Parathyroid adenoma (tissue), 2 donors: Measurements from ENCODE around the gene MAPK11.

Source experiments
- H2AFZ ChIP-seq: fragments of 300-600 bp; sonication (generic); one replicate; pipeline ENCODE4 v1.7.0; 2017; ENCODE audit warnings: antibody characterized with exemption, mild to moderate bottlenecking
- H3K27ac ChIP-seq: fragments of 300-600 bp; sonication (generic); one replicate; pipeline ENCODE4 v1.7.0; 2017
- H3K27me3 ChIP-seq: fragments of 300-600 bp; sonication (generic); one replicate; pipeline ENCODE4 v1.7.0; 2017; ENCODE audit warnings: low read length; ENCODE audit not compliant: control insufficient read depth, insufficient read depth
- H3K36me3 ChIP-seq: fragments of 300-600 bp; sonication (generic); one replicate; pipeline ENCODE4 v1.7.0; 2017; ENCODE audit warnings: low read length; ENCODE audit not compliant: control insufficient read depth, insufficient read depth
- H3K4me1 ChIP-seq: fragments of 300-600 bp; sonication (generic); one replicate; pipeline ENCODE4 v1.7.0; 2017; ENCODE audit warnings: control low read depth
- H3K4me2 ChIP-seq: fragments of 300-600 bp; sonication (generic); one replicate; pipeline ENCODE4 v1.7.0; 2017; ENCODE audit warnings: low read length
- H3K4me3 ChIP-seq: fragments of 300-600 bp; sonication (generic); one replicate; pipeline ENCODE4 v1.7.0; 2017; ENCODE audit warnings: low read depth, low read length
- H3K79me2 ChIP-seq: fragments of 300-600 bp; sonication (generic); one replicate; pipeline ENCODE4 v1.7.0; 2017; ENCODE audit warnings: control low read depth
- H3K9ac ChIP-seq: fragments of 300-600 bp; sonication (generic); one replicate; pipeline ENCODE4 v1.7.0; 2017; ENCODE audit warnings: mild to moderate bottlenecking
- H3K9me3 ChIP-seq: fragments of 300-600 bp; sonication (generic); one replicate; pipeline ENCODE4 v1.7.0; 2017; ENCODE audit warnings: low read length; ENCODE audit not compliant: control insufficient read depth
- TF ChIP-seq, protein P1 (sequence below): fragments of 300-600 bp; sonication (generic); IDR thresholded peaks from one replicate; pipeline ENCODE4 v1.7.0; 2017; ENCODE audit warnings: antibody characterized with exemption, mild to moderate bottlenecking
- donor health status: primary hyperparathyroidism.

Gene MAPK11

DNA sequence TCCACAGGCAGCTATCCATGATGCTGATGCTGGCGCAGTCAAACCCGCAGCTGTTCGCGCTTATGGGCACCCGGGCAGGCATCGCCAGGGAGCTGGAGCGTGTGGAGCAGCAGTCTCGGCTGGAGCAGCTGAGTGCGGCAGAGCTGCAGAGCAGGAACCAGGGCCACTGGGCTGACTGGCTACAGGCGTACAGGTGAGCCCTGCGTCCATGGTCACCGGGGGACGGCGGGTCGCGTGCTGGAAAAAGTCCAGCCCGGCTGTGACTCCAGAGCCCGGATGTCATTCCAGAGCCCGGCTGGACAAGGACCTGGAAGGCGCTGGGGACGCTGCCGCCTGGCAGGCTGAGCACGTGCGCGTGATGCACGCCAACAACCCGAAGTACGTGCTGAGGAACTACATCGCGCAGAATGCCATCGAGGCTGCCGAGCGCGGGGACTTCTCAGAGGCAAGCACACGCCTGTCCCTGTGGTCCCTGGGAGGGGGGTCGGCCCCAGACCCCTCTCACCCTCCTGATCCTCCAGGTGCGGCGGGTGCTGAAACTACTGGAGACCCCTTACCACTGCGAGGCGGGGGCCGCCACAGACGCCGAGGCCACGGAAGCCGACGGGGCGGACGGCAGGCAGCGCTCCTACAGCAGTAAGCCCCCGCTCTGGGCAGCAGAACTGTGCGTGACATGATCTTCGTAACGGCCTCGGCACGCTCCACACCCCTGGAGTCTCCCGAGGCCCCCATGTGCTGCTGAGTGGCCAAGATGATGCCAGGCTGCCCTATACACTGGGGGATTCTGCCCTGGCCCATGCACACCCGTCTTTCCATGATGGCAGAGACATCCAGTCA lies 53.3 kb downstream of the MAPK11 start:
- no peak overlapping the region for H2AFZ ChIP-seq
- TF ChIP-seq, protein P1, sequence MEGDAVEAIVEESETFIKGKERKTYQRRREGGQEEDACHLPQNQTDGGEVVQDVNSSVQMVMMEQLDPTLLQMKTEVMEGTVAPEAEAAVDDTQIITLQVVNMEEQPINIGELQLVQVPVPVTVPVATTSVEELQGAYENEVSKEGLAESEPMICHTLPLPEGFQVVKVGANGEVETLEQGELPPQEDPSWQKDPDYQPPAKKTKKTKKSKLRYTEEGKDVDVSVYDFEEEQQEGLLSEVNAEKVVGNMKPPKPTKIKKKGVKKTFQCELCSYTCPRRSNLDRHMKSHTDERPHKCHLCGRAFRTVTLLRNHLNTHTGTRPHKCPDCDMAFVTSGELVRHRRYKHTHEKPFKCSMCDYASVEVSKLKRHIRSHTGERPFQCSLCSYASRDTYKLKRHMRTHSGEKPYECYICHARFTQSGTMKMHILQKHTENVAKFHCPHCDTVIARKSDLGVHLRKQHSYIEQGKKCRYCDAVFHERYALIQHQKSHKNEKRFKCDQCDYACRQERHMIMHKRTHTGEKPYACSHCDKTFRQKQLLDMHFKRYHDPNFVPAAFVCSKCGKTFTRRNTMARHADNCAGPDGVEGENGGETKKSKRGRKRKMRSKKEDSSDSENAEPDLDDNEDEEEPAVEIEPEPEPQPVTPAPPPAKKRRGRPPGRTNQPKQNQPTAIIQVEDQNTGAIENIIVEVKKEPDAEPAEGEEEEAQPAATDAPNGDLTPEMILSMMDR: no peak
- no peak overlapping the region for H3K4me3 ChIP-seq

DNA sequence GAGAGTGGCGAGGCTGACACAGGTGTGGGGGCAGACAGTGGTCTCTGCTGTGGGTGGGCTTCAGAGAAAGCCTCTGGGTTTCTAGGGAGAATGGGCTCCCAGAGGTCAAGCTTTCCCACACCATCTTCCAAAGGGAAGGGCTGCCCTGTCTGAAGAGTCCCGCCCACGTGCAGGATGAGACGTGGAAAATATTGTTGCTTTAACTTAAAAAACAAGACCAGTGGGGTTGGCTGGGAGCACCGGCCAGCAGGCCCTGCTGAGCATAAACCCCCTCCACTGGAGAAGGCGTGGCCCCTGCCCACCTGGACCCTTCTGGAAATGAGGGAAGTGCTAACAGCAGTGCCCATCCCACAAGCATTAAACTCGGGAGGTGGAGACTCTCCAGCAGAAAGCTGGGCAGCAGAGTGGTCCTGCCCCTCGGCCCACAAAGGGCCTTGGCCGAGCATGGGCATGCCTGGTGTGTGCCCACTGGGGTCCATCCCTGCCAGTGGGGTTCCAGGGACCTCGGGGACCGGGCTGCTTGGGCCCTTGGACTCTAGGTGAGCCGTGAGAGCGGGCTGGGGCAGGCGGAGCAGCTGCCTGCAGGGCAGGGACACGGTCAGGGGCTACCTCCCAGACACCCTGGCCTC lies 54.0 kb downstream of the MAPK11 start:
- Histone ChIP-seq H3K4me2 (no peak overlapping the region), H3K4me3 (no peak overlapping the region), H3K36me3 (no peaks in the 10 kb centered on the region), H3K27ac (no peak overlapping the region), H3K79me2 (peaks cover under 1% of the 10 kb centered on the region), H3K27me3 (no peaks in the 10 kb centered on the region), H2AFZ (no peak overlapping the region), H3K4me1 (no peaks in the 10 kb centered on the region), H3K9ac (no peak overlapping the region), H3K9me3 (no peaks in the 10 kb centered on the region)
- TF ChIP-seq, protein P1: no peak

More for the DNA sequence above, 53.3 kb downstream of the MAPK11 start:
- no peak overlapping the region for H3K27ac ChIP-seq
- H3K4me2 ChIP-seq: no peak overlapping the region
- H3K36me3 ChIP-seq: no peaks in the 10 kb centered on the region
- no peaks in the 10 kb centered on the region for H3K4me1 ChIP-seq
- H3K27me3 ChIP-seq: no peaks in the 10 kb centered on the region
- no peak overlapping the region for H3K9ac ChIP-seq
- H3K79me2 ChIP-seq: no peaks in the 10 kb centered on the region
- no peaks in the 10 kb centered on the region for H3K9me3 ChIP-seq

DNA sequence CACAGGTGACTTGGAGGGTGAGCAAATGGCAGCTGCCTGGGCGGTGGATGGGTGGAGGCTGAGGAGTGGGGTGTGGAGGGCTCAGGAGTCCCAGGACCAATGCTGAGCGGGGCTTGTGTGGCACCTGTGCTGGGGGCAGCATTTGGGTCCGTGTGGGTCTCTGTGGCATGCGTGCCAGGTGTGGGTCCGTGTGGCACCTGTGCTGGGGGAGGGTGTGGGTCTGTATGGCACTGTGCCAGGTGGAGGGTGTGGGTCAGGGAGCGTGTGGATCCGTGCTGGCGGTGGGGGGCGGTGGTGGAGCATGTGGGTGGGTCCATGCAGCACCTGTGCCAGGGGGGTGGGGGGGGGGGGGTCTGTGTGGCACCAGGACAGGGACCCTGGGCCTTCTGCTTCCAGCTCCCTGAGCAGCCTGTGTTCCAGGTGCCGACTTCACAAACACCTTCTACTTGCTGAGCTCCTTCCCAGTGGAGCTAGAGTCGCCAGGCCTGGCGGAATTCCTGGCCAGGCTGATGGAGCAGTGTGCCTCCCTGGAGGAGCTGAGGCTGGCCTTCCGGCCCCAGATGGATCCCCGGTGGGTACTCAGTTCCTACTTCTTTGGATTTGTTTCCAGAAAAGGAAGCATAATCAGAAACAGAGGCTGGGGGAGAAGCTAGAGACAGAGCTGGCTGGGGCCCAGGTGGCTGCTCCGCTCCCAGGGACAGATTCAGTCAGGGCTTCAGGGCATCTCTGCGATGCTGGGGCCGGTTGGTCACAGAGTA lies 54.7 kb downstream of the MAPK11 start:
- TF ChIP-seq, protein P1: no peak
- no peak overlapping the region for H3K9ac ChIP-seq
- H3K27me3 ChIP-seq: no peaks in the 10 kb centered on the region
- H3K9me3 ChIP-seq: no peaks in the 10 kb centered on the region
- H3K4me3 ChIP-seq: no peak overlapping the region
- H3K36me3 ChIP-seq: no peaks in the 10 kb centered on the region
- H3K4me1 ChIP-seq: no peaks in the 10 kb centered on the region
- H3K27ac ChIP-seq: no peak overlapping the region
- H2AFZ ChIP-seq: no peak overlapping the region
- H3K4me2 ChIP-seq: no peak overlapping the region
- peaks cover 2% of the 10 kb centered on the region for H3K79me2 ChIP-seq
